D721Med (cell line): Measurements from ENCODE around the gene SKAP1.
"Not testable (repeated sequence)": the region's sequence is repeated elsewhere in the genome, so short reads cannot be mapped to it uniquely, and the experiment has no call there.

ENCODE experiments used
- DNase-seq: peaks from one replicate; pipeline ENCODE4 v3.0.0; 2011; ENCODE audit warnings: low spot score; ENCODE audit not compliant: insufficient read length
- FAIRE-seq: peaks from 2 replicates; lab custom pipeline; 2011; peaks lifted over from hg19 to GRCh38; lab: Jason Lieb, UNC
- CTCF ChIP-seq: IDR thresholded peaks from 2 replicates; pipeline ENCODE4 v1.5.1; 2012; ENCODE audit warnings: mild to moderate bottlenecking, control low read depth; ENCODE audit not compliant: insufficient read depth; ENCODE audit errors: missing control alignments

The SKAP1 gene

GRCh38 chr17:48412841-48413240 is 17.2 kb downstream of the SKAP1 start:
- FAIRE-seq, result no peak
- TF ChIP-seq CTCF, result no peak

GRCh38 chr17:48410821-48411220 is 19.2 kb downstream of the SKAP1 start:
- DNase-seq, FAIRE-seq: not testable (repeated sequence)

More at GRCh38 chr17:48412841-48413240, 17.2 kb downstream of the SKAP1 start:
- DNase-seq, result no peak

- FAIRE-seq, result no peak
- TF ChIP-seq CTCF, result no peak
- no peak for DNase-seq
These were observed 20.4 kb downstream of the SKAP1 start for GRCh38 chr17:48409607-48410006.

GRCh38 chr17:48406936-48407567 is 23.0 kb downstream of the SKAP1 start:
- no peak for DNase-seq
- TF ChIP-seq CTCF, result no peak
- no peak for FAIRE-seq

GRCh38 chr17:48394821-48395220 is 35.2 kb downstream of the SKAP1 start:
- FAIRE-seq, result no peak
- no peak for TF ChIP-seq CTCF
- DNase-seq, result no peak

GRCh38 chr17:48393283-48393682 is 36.7 kb downstream of the SKAP1 start:
- DNase-seq (no peak), FAIRE-seq (no peak)
- no peak for TF ChIP-seq CTCF

GRCh38 chr17:48392857-48393256 is 37.2 kb downstream of the SKAP1 start:
- FAIRE-seq (no peak), DNase-seq (no peak)
- TF ChIP-seq CTCF, result no peak

GRCh38 chr17:48391444-48391843 is 38.6 kb downstream of the SKAP1 start:
- FAIRE-seq (no peak), DNase-seq (no peak)
- TF ChIP-seq CTCF, result no peak
